Fibroblast of lung (primary cell): ENCODE results near the gene FGF5. TPM values are rescaled to one million over a fixed set of nuclear protein-coding genes. Genes with fewer than 3 reads are reported as not detected.

Experiments used
- DNase-seq, 2 donors: peaks; one replicate each; pipeline versions ENCODE4 v3.0.0 to v3.0.0-alpha.2; 2010; ENCODE audit warnings: low read depth in 2 of 2
- H2AFZ ChIP-seq: 2 replicates; pipeline ENCODE4 v1.5.1; 2012; ENCODE audit warnings: low read length, control low read depth, inconsistent platforms
- H3K27ac ChIP-seq: 2 replicates; pipeline ENCODE4 v1.5.1; 2011; ENCODE audit warnings: low read length, control low read depth; ENCODE audit not compliant: insufficient read depth
- H3K27me3 ChIP-seq: 2 replicates; pipeline ENCODE4 v1.5.1; 2011; ENCODE audit warnings: mild to moderate bottlenecking, low read length; ENCODE audit not compliant: control insufficient read depth, insufficient read depth
- H3K36me3 ChIP-seq: 2 replicates; pipeline ENCODE4 v1.5.1; 2011; ENCODE audit warnings: low read length; ENCODE audit not compliant: control insufficient read depth, insufficient read depth
- H3K4me1 ChIP-seq: 2 replicates; pipeline ENCODE4 v1.5.1; 2011; ENCODE audit warnings: low read length; ENCODE audit not compliant: control insufficient read depth, insufficient read depth; ENCODE audit errors: extremely low read depth
- H3K4me2 ChIP-seq: 2 replicates; pipeline ENCODE4 v1.5.1; 2011; ENCODE audit warnings: low read length, control low read depth; ENCODE audit not compliant: insufficient read depth; ENCODE audit errors: extremely low read depth
- H3K4me3 ChIP-seq, 4 experiments: fragments of 200-600 bp in 1 of 4; sonication (generic) in 1 of 4; replicated peaks in 1 of 4; 2 replicates each; pipeline ENCODE4 v1.5.1; 2011 to 2016; ENCODE audit warnings: low read length in 4 of 4, low read depth in 3 of 4, mild to moderate bottlenecking in 3 of 4, control low read depth in 2 of 4, inconsistent platforms in 1 of 4, mixed read lengths in 1 of 4; ENCODE audit not compliant: insufficient read depth in 1 of 4; ENCODE audit errors: control extremely low read depth in 1 of 4
- H3K79me2 ChIP-seq: 2 replicates; pipeline ENCODE4 v1.5.1; 2012; ENCODE audit warnings: mild to moderate bottlenecking, low read length, inconsistent platforms; ENCODE audit not compliant: control insufficient read depth, insufficient read depth
- H3K9ac ChIP-seq: 2 replicates; pipeline ENCODE4 v1.5.1; 2011; ENCODE audit warnings: mild to moderate bottlenecking, low read length, control low read depth; ENCODE audit not compliant: insufficient read depth
- H3K9me3 ChIP-seq: 2 replicates; pipeline ENCODE4 v1.5.1; 2012; ENCODE audit warnings: low read depth, low read length; ENCODE audit not compliant: control insufficient read depth, insufficient read depth
- H4K20me1 ChIP-seq: 2 replicates; pipeline ENCODE4 v1.5.1; 2011; ENCODE audit warnings: low read length; ENCODE audit not compliant: control insufficient read depth, insufficient read depth; ENCODE audit errors: extremely low read depth
- CTCF ChIP-seq, 2 donors: IDR thresholded peaks in 1 of 2; conservative IDR thresholded peaks in 1 of 2; 1 replicate in 1 of 2; 2 replicates in 1 of 2; pipeline ENCODE4 v1.5.1; 2011 to 2012; ENCODE audit warnings: low read length in 2 of 2, control low read depth in 1 of 2, inconsistent platforms in 1 of 2, low read depth in 1 of 2, mild to moderate bottlenecking in 1 of 2
- EZH2 ChIP-seq: IDR thresholded peaks from 2 replicates; pipeline ENCODE4 v1.5.1; 2012; ENCODE audit warnings: low read length, control low read depth, mild to moderate bottlenecking; ENCODE audit errors: missing control alignments
- polyA plus RNA-seq, 2 donors: library from polyadenylated mRNA; depleted of rRNA in 1 of 2; stranded (reverse) in 1 of 2; unstranded in 1 of 2; fragments of >200 nt; gene quantifications; 2 replicates each; pipeline ENCODE4 v1.2.1, GENCODE V29; 2011 to 2012; ENCODE audit warnings: missing spikeins in 1 of 2
- total RNA-seq: library from RNA; depleted of rRNA; stranded (reverse); fragments of >200 nt; gene quantifications from 2 replicates; pipeline ENCODE4 v1.2.1, GENCODE V29; 2014

Gene FGF5
- total and polyA plus RNA-seq, 2 donors (not counting 1 experiment from before 2014, with no cell fraction given) = 25.8 to 56.4 TPM

DNA sequence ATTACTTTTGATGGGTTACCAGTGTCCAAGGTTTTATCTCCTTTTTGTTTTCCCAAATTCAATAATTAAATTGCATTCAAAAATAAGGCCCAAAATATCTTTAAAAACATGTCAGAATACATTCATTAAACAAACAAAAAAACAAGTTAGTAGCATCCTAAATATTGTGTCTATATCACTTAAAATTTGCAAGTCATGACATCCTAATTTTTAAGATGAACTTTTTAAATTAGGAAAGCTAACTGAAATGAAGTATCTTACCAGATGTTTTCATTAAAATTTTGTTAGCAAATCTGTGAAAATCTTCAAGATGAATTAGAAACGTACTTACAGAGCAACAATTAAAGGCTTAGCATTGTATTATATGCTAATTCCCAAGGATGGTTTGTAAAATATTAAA is 68.1 kb downstream of the FGF5 start:
- no peaks in the 10 kb centered on the region for H4K20me1 ChIP-seq
- no peak overlapping the region for H3K4me3 ChIP-seq
- no peaks in the 10 kb centered on the region for H3K79me2 ChIP-seq
- TF ChIP-seq EZH2 (no peak), CTCF (conservative IDR thresholded peaks at IDR 0.05 in 1 of 2, IDR thresholded peaks at IDR 0.05 in 1 of 2; ENCODE audit: low read depth in 1 of 2, low read length in 2 of 2) (no peak)
- H2AFZ ChIP-seq = no peak overlapping the region
- no peak overlapping the region for H3K27ac ChIP-seq
- no peaks in the 10 kb centered on the region for H3K9me3 ChIP-seq
- no peaks in the 10 kb centered on the region for H3K27me3 ChIP-seq
- H3K4me1 ChIP-seq = no peaks in the 10 kb centered on the region
- H3K9ac ChIP-seq = no peak overlapping the region
- no peak for DNase-seq
- no peak overlapping the region for H3K4me2 ChIP-seq
- H3K36me3 ChIP-seq = no peaks in the 10 kb centered on the region

DNA sequence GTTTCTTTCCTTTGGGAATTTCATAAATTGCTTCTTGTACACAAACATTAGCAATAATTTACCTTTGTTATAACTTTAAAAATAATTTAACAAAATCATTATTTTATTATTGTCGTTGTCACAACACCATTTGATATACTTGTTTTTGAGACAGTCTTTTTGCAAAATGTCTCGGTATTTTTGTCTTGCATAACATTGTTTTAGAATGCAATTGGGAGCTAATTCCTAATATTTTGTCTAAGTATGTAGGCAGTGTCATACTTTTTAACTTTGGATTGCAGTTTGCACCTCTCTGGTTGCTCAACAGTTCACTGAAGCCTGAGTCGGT is 68.7 kb downstream of the FGF5 start:
- no peaks in the 10 kb centered on the region for H3K79me2 ChIP-seq
- TF ChIP-seq EZH2 (no peak), CTCF (conservative IDR thresholded peaks at IDR 0.05 in 1 of 2, IDR thresholded peaks at IDR 0.05 in 1 of 2; ENCODE audit: low read depth in 1 of 2, low read length in 2 of 2) (no peak)
- peak overlapping the region; percentile 96 for H2AFZ ChIP-seq
- H3K9me3 ChIP-seq = no peaks in the 10 kb centered on the region
- H4K20me1 ChIP-seq = no peaks in the 10 kb centered on the region
- H3K27me3 ChIP-seq = no peaks in the 10 kb centered on the region
- no peak for DNase-seq
- H3K27ac ChIP-seq = no peak overlapping the region
- no peak overlapping the region for H3K9ac ChIP-seq
- H3K4me1 ChIP-seq = no peaks in the 10 kb centered on the region
- peak overlapping the region; percentile 97 for H3K4me2 ChIP-seq
- no peaks in the 10 kb centered on the region for H3K36me3 ChIP-seq
- H3K4me3 ChIP-seq = peak overlapping the region; percentile 64 to 84 (median 82)

- Histone ChIP-seq H3K27ac (peak within 1 kb of the TSS; percentile 19), H3K4me1 (no peaks in the 10 kb centered on the region), H3K27me3 (no peaks in the 10 kb centered on the region), H3K9ac (no peak within 1 kb of the TSS), H3K4me3 (peak within 1 kb of the TSS; percentile 64 to 84 (median 82)), H3K9me3 (no peaks in the 10 kb centered on the region), H2AFZ (peak within 1 kb of the TSS; percentile 96), H3K36me3 (no peaks in the 10 kb centered on the region), H3K4me2 (peak within 1 kb of the TSS; percentile 97), H3K79me2 (no peaks in the 10 kb centered on the region), H4K20me1 (no peaks in the 10 kb centered on the region)
- peak; percentile 86 to 87 for DNase-seq
- peak; percentile 49 to 50 for TF ChIP-seq CTCF (conservative IDR thresholded peaks at IDR 0.05 in 1 of 2, IDR thresholded peaks at IDR 0.05 in 1 of 2; ENCODE audit: low read depth in 1 of 2, low read length in 2 of 2)
- no peak for TF ChIP-seq EZH2
Measured at GRCh38 chr4:80335554-80336358, 69.3 kb downstream of the FGF5 start, which contains the start of gene CFAP299. Gene CFAP299, plus strand, starts transcription at chr4:80335730.
